Liver (tissue), 9 donors: ENCODE results near the gene TAS1R1. TPM values are rescaled to one million over a fixed set of nuclear protein-coding genes. Genes with fewer than 3 reads are reported as not detected.

Experiments
- DNase-seq: peaks from one replicate; pipeline ENCODE4 v3.0.0-alpha.2; 2017; ENCODE audit warnings: low spot score
- H3K27ac ChIP-seq, 2 donors: one replicate each; pipeline ENCODE4 v1.7.0; 2013; ENCODE audit warnings: inconsistent platforms in 2 of 2, low read length in 2 of 2, control low read depth in 1 of 2, low read depth in 1 of 2, mild to moderate bottlenecking in 1 of 2
- H3K27me3 ChIP-seq, 4 donors: one replicate each; pipeline versions ENCODE4 v1.6.1 to v1.7.0; 2013; ENCODE audit warnings: low read length in 3 of 4, inconsistent platforms in 1 of 4, mild to moderate bottlenecking in 1 of 4, moderate library complexity in 1 of 4; ENCODE audit not compliant: control insufficient read depth in 4 of 4, insufficient read depth in 4 of 4
- H3K36me3 ChIP-seq, 4 donors: one replicate each; pipeline versions ENCODE4 v1.6.1 to v1.7.0; 2013; ENCODE audit warnings: low read length in 3 of 4, mild to moderate bottlenecking in 3 of 4, low read depth in 1 of 4, moderate library complexity in 1 of 4; ENCODE audit not compliant: control insufficient read depth in 4 of 4, insufficient read depth in 3 of 4
- H3K4me1 ChIP-seq, 4 donors: one replicate each; pipeline versions ENCODE4 v1.6.1 to v1.7.0; 2013; ENCODE audit warnings: low read length in 3 of 4, mild to moderate bottlenecking in 3 of 4, moderate library complexity in 1 of 4; ENCODE audit not compliant: control insufficient read depth in 4 of 4, insufficient read depth in 4 of 4
- H3K4me3 ChIP-seq, 3 donors: one replicate each; pipeline versions ENCODE4 v1.6.1 to v1.7.0; 2013; ENCODE audit warnings: low read length in 3 of 3, control low read depth in 1 of 3, low read depth in 1 of 3, mild to moderate bottlenecking in 1 of 3
- H3K9ac ChIP-seq, 2 donors: one replicate each; pipeline ENCODE4 v1.7.0; 2013; ENCODE audit warnings: low read length in 2 of 2, mild to moderate bottlenecking in 2 of 2, moderate library complexity in 2 of 2, control low read depth in 1 of 2, low read depth in 1 of 2
- H3K9me3 ChIP-seq, 4 donors: one replicate each; pipeline versions ENCODE4 v1.6.1 to v1.7.0; 2013; ENCODE audit warnings: low read length in 3 of 4; ENCODE audit not compliant: control insufficient read depth in 4 of 4
- EGR1 ChIP-seq, 2 donors: IDR thresholded peaks; 2 replicates each; pipeline ENCODE4 v1.6.1; 2016 to 2018; ENCODE audit warnings: antibody characterized with exemption in 2 of 2, low read depth in 2 of 2
- FOXA1 ChIP-seq: IDR thresholded peaks from 2 replicates; pipeline ENCODE4 v1.6.1; 2016; ENCODE audit warnings: antibody characterized with exemption
- FOXA2 ChIP-seq: IDR thresholded peaks from 2 replicates; pipeline ENCODE4 v1.6.1; 2016; ENCODE audit warnings: antibody characterized with exemption
- GABPA ChIP-seq, 2 donors: IDR thresholded peaks in 1 of 2; conservative IDR thresholded peaks in 1 of 2; 2 replicates each; pipeline ENCODE4 v1.6.1; 2016; ENCODE audit warnings: antibody characterized with exemption in 2 of 2, mild to moderate bottlenecking in 1 of 2, moderate library complexity in 1 of 2
- HNF4A ChIP-seq, 2 donors: conservative IDR thresholded peaks; 2 replicates each; pipeline ENCODE4 v1.6.1; 2016; ENCODE audit warnings: antibody characterized with exemption in 2 of 2, mild to moderate bottlenecking in 2 of 2
- HNF4G ChIP-seq: IDR thresholded peaks from 2 replicates; pipeline ENCODE4 v1.6.1; 2016; ENCODE audit warnings: antibody characterized with exemption
- JUND ChIP-seq, 2 donors: IDR thresholded peaks; 2 replicates each; pipeline ENCODE4 v1.6.1; 2016; ENCODE audit warnings: antibody characterized with exemption in 2 of 2
- RAD21 ChIP-seq, 2 donors: IDR thresholded peaks; 2 replicates each; pipeline ENCODE4 v1.6.1; 2016; ENCODE audit warnings: antibody characterized with exemption in 2 of 2, mild to moderate bottlenecking in 2 of 2
- RXRA ChIP-seq, 2 donors: IDR thresholded peaks; 2 replicates each; pipeline ENCODE4 v1.6.1; 2017 to 2018; ENCODE audit warnings: antibody characterized with exemption in 2 of 2, mild to moderate bottlenecking in 1 of 2
- SP1 ChIP-seq: IDR thresholded peaks from 2 replicates; pipeline ENCODE4 v1.6.1; 2018; ENCODE audit warnings: antibody characterized with exemption, mild to moderate bottlenecking
- TAF1 ChIP-seq: conservative IDR thresholded peaks from 2 replicates; pipeline ENCODE4 v1.6.1; 2016; ENCODE audit warnings: antibody characterized with exemption, mild to moderate bottlenecking
- YY1 ChIP-seq: IDR thresholded peaks from 2 replicates; pipeline ENCODE4 v1.6.1; 2016; ENCODE audit warnings: antibody characterized with exemption, mild to moderate bottlenecking
- ZBTB33 ChIP-seq: IDR thresholded peaks from 2 replicates; pipeline ENCODE4 v1.6.1; 2016; ENCODE audit warnings: antibody characterized with exemption
- WGBS: extraction: QIAGEN DNeasy Blood & Tissue Kit; methylation state at CpG from one replicate; pipeline ENCODE4 v1.1.7; 2013; 5-methylcytosine and 5-hydroxymethylcytosine counted together
- polyA plus RNA-seq, 2 donors: library from polyadenylated mRNA; stranded (reverse) in 1 of 2; unstranded in 1 of 2; fragments of 200-250 nt in 1 of 2; fragments of >200 nt in 1 of 2; fragmentation: Nextera tagmentation in 1 of 2; extraction: Ambion mirVana in 1 of 2; gene quantifications; one replicate each; pipeline versions ENCODE4 v1.2.1 to v1.2.3, GENCODE V29; 2013 to 2015
- total RNA-seq, 2 donors: library from RNA; depleted of rRNA; stranded (reverse); fragments of >200 nt; gene quantifications; one replicate each; pipeline ENCODE4 v1.2.3, GENCODE V29; 2014
- TF ChIP-seq, protein P1 (sequence below): IDR thresholded peaks from 2 replicates; pipeline ENCODE4 v1.6.1; 2016; ENCODE audit warnings: antibody characterized with exemption, mild to moderate bottlenecking
- TF ChIP-seq, protein P2 (sequence below): IDR thresholded peaks from 2 replicates; pipeline ENCODE4 v1.6.1; 2016; ENCODE audit warnings: antibody characterized with exemption
- TF ChIP-seq, protein P3 (sequence below): IDR thresholded peaks from 2 replicates; pipeline ENCODE4 v1.6.1; 2016; ENCODE audit warnings: antibody characterized with exemption
- TF ChIP-seq, protein P4 (sequence below): fragments of 150-350 bp; IDR thresholded peaks from 2 replicates; pipeline ENCODE4 v1.5.1; 2017; ENCODE audit warnings: improper control_type of control experiment, low read depth, low read length; ENCODE audit not compliant: missing input control
- donor health status: healthy.
- donor health status: healthy.
- donor health status: healthy.
- donor health status: healthy.
- donor health status: healthy.

TAS1R1 gene
- total and polyA plus RNA-seq, 4 donors, result not detected

DNA sequence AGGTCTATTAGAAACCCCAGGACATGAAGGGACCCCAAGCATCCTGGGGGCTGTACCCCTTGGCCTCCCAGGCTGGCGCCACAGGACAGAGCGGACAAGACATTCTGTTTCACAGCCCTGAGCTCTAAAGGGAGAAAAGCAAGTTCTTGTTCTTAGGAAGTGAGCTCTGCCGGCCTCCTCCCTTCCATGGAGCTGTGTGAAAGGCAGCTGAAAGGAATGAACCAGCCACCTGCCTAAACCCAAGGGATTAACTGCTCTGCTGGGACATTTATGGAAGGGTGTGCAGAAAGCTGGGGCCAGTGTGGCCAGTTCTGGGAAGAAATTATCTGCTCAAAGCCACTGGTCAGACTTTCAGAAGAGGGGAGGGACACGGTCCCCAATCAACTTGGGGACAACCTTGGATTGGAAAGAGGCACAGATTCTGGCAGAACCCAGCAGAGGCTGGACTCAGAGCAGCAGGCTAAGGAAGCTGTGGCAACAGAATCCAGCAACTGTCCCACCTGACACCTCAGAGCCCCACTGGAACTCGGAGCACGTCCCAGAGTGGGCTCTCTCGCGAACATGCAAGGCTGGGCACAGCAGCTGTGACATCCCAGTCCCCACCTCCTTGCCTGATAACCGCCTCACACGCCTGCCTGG, 45.4 kb downstream of the TAS1R1 start:
- WGBS, result 15% methylated on average over 10 of the region's 10 CpGs

More for the DNA sequence above, 45.4 kb downstream of the TAS1R1 start:
- TF ChIP-seq HNF4A (conservative IDR thresholded peaks at IDR 0.05), result no peak
- TF ChIP-seq HNF4G, result no peak
- TF ChIP-seq, protein P1, sequence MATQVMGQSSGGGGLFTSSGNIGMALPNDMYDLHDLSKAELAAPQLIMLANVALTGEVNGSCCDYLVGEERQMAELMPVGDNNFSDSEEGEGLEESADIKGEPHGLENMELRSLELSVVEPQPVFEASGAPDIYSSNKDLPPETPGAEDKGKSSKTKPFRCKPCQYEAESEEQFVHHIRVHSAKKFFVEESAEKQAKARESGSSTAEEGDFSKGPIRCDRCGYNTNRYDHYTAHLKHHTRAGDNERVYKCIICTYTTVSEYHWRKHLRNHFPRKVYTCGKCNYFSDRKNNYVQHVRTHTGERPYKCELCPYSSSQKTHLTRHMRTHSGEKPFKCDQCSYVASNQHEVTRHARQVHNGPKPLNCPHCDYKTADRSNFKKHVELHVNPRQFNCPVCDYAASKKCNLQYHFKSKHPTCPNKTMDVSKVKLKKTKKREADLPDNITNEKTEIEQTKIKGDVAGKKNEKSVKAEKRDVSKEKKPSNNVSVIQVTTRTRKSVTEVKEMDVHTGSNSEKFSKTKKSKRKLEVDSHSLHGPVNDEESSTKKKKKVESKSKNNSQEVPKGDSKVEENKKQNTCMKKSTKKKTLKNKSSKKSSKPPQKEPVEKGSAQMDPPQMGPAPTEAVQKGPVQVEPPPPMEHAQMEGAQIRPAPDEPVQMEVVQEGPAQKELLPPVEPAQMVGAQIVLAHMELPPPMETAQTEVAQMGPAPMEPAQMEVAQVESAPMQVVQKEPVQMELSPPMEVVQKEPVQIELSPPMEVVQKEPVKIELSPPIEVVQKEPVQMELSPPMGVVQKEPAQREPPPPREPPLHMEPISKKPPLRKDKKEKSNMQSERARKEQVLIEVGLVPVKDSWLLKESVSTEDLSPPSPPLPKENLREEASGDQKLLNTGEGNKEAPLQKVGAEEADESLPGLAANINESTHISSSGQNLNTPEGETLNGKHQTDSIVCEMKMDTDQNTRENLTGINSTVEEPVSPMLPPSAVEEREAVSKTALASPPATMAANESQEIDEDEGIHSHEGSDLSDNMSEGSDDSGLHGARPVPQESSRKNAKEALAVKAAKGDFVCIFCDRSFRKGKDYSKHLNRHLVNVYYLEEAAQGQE, result no peak
- TF ChIP-seq GABPA (IDR thresholded peaks at IDR 0.05 in 1 of 2, conservative IDR thresholded peaks at IDR 0.05 in 1 of 2), result no peak
- TF ChIP-seq RXRA (IDR thresholded peaks at IDR 0.05), result no peak
- TF ChIP-seq, protein P2, sequence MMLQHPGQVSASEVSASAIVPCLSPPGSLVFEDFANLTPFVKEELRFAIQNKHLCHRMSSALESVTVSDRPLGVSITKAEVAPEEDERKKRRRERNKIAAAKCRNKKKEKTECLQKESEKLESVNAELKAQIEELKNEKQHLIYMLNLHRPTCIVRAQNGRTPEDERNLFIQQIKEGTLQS, result no peak
- TF ChIP-seq, protein P3, sequence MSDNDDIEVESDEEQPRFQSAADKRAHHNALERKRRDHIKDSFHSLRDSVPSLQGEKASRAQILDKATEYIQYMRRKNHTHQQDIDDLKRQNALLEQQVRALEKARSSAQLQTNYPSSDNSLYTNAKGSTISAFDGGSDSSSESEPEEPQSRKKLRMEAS, result no peak
- TF ChIP-seq RAD21 (IDR thresholded peaks at IDR 0.05), result no peak
- no peak for TF ChIP-seq JUND (IDR thresholded peaks at IDR 0.05)
- no peak for TF ChIP-seq YY1
- no peak for TF ChIP-seq TAF1
- no peak for TF ChIP-seq SP1
- TF ChIP-seq, protein P4, sequence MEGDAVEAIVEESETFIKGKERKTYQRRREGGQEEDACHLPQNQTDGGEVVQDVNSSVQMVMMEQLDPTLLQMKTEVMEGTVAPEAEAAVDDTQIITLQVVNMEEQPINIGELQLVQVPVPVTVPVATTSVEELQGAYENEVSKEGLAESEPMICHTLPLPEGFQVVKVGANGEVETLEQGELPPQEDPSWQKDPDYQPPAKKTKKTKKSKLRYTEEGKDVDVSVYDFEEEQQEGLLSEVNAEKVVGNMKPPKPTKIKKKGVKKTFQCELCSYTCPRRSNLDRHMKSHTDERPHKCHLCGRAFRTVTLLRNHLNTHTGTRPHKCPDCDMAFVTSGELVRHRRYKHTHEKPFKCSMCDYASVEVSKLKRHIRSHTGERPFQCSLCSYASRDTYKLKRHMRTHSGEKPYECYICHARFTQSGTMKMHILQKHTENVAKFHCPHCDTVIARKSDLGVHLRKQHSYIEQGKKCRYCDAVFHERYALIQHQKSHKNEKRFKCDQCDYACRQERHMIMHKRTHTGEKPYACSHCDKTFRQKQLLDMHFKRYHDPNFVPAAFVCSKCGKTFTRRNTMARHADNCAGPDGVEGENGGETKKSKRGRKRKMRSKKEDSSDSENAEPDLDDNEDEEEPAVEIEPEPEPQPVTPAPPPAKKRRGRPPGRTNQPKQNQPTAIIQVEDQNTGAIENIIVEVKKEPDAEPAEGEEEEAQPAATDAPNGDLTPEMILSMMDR, result no peak
- no peak for TF ChIP-seq ZBTB33
- no peak for TF ChIP-seq EGR1 (IDR thresholded peaks at IDR 0.05; ENCODE audit: low read depth in 2 of 2)
- no peak for TF ChIP-seq FOXA2
- no peak for TF ChIP-seq FOXA1
- H3K9ac ChIP-seq, result peak overlapping the region; percentile 61 to 84
- DNase-seq, result no peak
- no peaks in the 10 kb centered on the region for H3K9me3 ChIP-seq
- H3K27ac ChIP-seq, result peak overlapping the region; percentile 82 to 98
- peak overlapping the region; percentile 73 to 82 (median 78) for H3K4me3 ChIP-seq
- no peaks in the 10 kb centered on the region for H3K27me3 ChIP-seq
- H3K4me1 ChIP-seq, result peaks cover 11 to 60% (median 44%) of the 10 kb centered on the region in 4 donors
- H3K36me3 ChIP-seq, result peaks cover 6 to 17% (median 11%) of the 10 kb centered on the region in 4 donors
